Activated CD4-positive, CD25-positive, alpha-beta regulatory T cell treated with anti-CD3 and anti-CD28 coated beads, Interleukin-2, amount 50 U/mL, for 16 hours (primary cell): Measurements from ENCODE around the gene PRIM1.
"Not testable (repeated sequence)": the region's sequence is repeated elsewhere in the genome, so short reads cannot be mapped to it uniquely, and the experiment has no call there.

Experiments used
- DNase-seq: peaks from one replicate; pipeline ENCODE4 v3.0.0-alpha.2; 2020; ENCODE audit warnings: low read depth, low spot score

PRIM1 gene

GRCh38 chr12:56751712-56752598 lies at the start of gene PRIM1:
PRIM1 (minus strand) TSS chr12:56752323; CDS start chr12:56752298, 25 bp downstream.
- peak; percentile 63 for DNase-seq

GRCh38 chr12:56800221-56800620 lies 48.1 kb upstream of the PRIM1 start:
- DNase-seq, result no peak

- not testable (repeated sequence) for DNase-seq
Measured at GRCh38 chr12:56799345-56799744, 47.2 kb upstream of the PRIM1 start.

GRCh38 chr12:56795791-56796190 lies 43.7 kb upstream of the PRIM1 start:
- not testable (repeated sequence) for DNase-seq

GRCh38 chr12:56795046-56795562 lies 43.0 kb upstream of the PRIM1 start:
- DNase-seq, result not testable (repeated sequence)

- not testable (repeated sequence) for DNase-seq
Measured at GRCh38 chr12:56793124-56793523, 41.0 kb upstream of the PRIM1 start.

GRCh38 chr12:56792678-56793077 lies 40.6 kb upstream of the PRIM1 start:
- no peak for DNase-seq

- DNase-seq, result not testable (repeated sequence)
Measured at GRCh38 chr12:56789429-56789828, 37.3 kb upstream of the PRIM1 start.

- DNase-seq, result no peak
Measured at GRCh38 chr12:56787498-56787897, 35.4 kb upstream of the PRIM1 start.

GRCh38 chr12:56785874-56786273 lies 33.8 kb upstream of the PRIM1 start:
- no peak for DNase-seq

GRCh38 chr12:56785141-56785865 lies 33.2 kb upstream of the PRIM1 start:
- no peak for DNase-seq

GRCh38 chr12:56781726-56782125 lies 29.6 kb upstream of the PRIM1 start:
- no peak for DNase-seq

- DNase-seq, result no peak
Measured at GRCh38 chr12:56778756-56779155, 26.6 kb upstream of the PRIM1 start.

- DNase-seq, result no peak
Measured at GRCh38 chr12:56776654-56777053, 24.5 kb upstream of the PRIM1 start.

GRCh38 chr12:56775638-56776037 lies 23.5 kb upstream of the PRIM1 start:
- no peak for DNase-seq

GRCh38 chr12:56773113-56773512 lies 21.0 kb upstream of the PRIM1 start:
- no peak for DNase-seq

- no peak for DNase-seq
Measured at GRCh38 chr12:56772625-56773024, 20.5 kb upstream of the PRIM1 start.

- no peak for DNase-seq
Measured at GRCh38 chr12:56769868-56770267, 17.7 kb upstream of the PRIM1 start.

- no peak for DNase-seq
Measured at GRCh38 chr12:56768424-56768823, 16.3 kb upstream of the PRIM1 start.

GRCh38 chr12:56766535-56766934 lies 14.4 kb upstream of the PRIM1 start:
- DNase-seq, result no peak

GRCh38 chr12:56763753-56764657 lies 11.9 kb upstream of the PRIM1 start:
- no peak for DNase-seq
